Endometrial microvascular endothelial cells (primary cell): Measurements from ENCODE around the gene VARS1. TPM values are rescaled to one million over a fixed set of nuclear protein-coding genes. Genes with fewer than 3 reads are reported as not detected.
"Not testable (repeated sequence)": the region's sequence is repeated elsewhere in the genome, so short reads cannot be mapped to it uniquely, and the experiment has no call there.

ENCODE experiments used
- in situ Hi-C: cut with HindIII; loops from 2 replicates; pipeline ENCODE4 v1.10.0; 2017; ENCODE audit warnings: low sequenced_read_pairs, low pct_unique_long_range_greater_than_20kb; ENCODE audit errors: inconsistent ontology term
- total RNA-seq: library from RNA; depleted of rRNA; stranded (reverse); fragments of >200 nt; gene quantifications from one replicate; pipeline ENCODE4 v1.2.3, GENCODE V29; 2015; ENCODE audit errors: inconsistent ontology term

Gene VARS1
- total RNA-seq, 1 donor from 2014 or later: 101 TPM

GRCh38 chr6:31823592-31824196, 28.1 kb upstream of the VARS1 start:
- in situ Hi-C loops: not testable (repeated sequence)

GRCh38 chr6:31822036-31822821, 26.7 kb upstream of the VARS1 start:
- in situ Hi-C loops: no loop called here

- in situ Hi-C loops: no loop called here
Observed at GRCh38 chr6:31821301-31822035, 25.9 kb upstream of the VARS1 start.

GRCh38 chr6:31820399-31820798, 24.8 kb upstream of the VARS1 start:
- in situ Hi-C loops: not testable (repeated sequence)

- in situ Hi-C loops: no loop called here
Observed at GRCh38 chr6:31819871-31820299, 24.3 kb upstream of the VARS1 start.

- in situ Hi-C loops: not testable (repeated sequence)
Observed at GRCh38 chr6:31817929-31818511, 22.5 kb upstream of the VARS1 start.

- in situ Hi-C loops: not testable (repeated sequence)
Observed at GRCh38 chr6:31817133-31817928, 21.8 kb upstream of the VARS1 start.

GRCh38 chr6:31815025-31815838, 19.7 kb upstream of the VARS1 start, which contains the start of the genes HSPA1A and HSPA1L:
Gene HSPA1A, plus strand, starts transcription at chr6:31815543. Its CDS starts 214 bp downstream, at chr6:31815757.
Gene HSPA1L, minus strand, starts transcription at chr6:31815283. Its CDS starts 3,311 bp downstream, at chr6:31811972.
- in situ Hi-C loops: no loop called here

GRCh38 chr6:31814677-31815024, 19.1 kb upstream of the VARS1 start:
- in situ Hi-C loops: no loop called here

GRCh38 chr6:31813465-31813849, 17.9 kb upstream of the VARS1 start:
- in situ Hi-C loops: no loop called here

GRCh38 chr6:31811645-31812044, 16.1 kb upstream of the VARS1 start:
- in situ Hi-C loops: no loop called here

GRCh38 chr6:31808599-31808998, 13.0 kb upstream of the VARS1 start:
- in situ Hi-C loops: not testable (repeated sequence)

GRCh38 chr6:31806470-31807272, 11.1 kb upstream of the VARS1 start, which contains the start of gene LSM2:
Gene LSM2, minus strand, starts transcription at chr6:31806966. Its CDS starts 209 bp downstream, at chr6:31806757.
- in situ Hi-C loops: no loop called here

- in situ Hi-C loops: no loop called here
Observed at GRCh38 chr6:31805939-31806469, 10.5 kb upstream of the VARS1 start.

GRCh38 chr6:31801031-31801927, 5.7 kb upstream of the VARS1 start:
- in situ Hi-C loops: not testable (repeated sequence)

- in situ Hi-C loops: no loop called here
Observed at GRCh38 chr6:31799781-31800180, 4.2 kb upstream of the VARS1 start.
